Upper lobe of left lung (tissue), 6 donors: ENCODE measurements around the gene HS6ST1. TPM values are rescaled to one million over a fixed set of nuclear protein-coding genes. Genes with fewer than 3 reads are reported as not detected.
"Not testable (repeated sequence)": the region's sequence is repeated elsewhere in the genome, so short reads cannot be mapped to it uniquely, and the experiment has no call there.

ENCODE experiments used
- ATAC-seq, 2 donors: fragments of 200-7000 bp; cut with Tn5 transposase; one replicate each; pipeline ENCODE4 v1.9.1; 2022; ENCODE audit warnings: mild to moderate bottlenecking in 2 of 2, moderate library complexity in 2 of 2; ENCODE audit not compliant: low FRiP score in 2 of 2
- DNase-seq, 2 donors: peaks; one replicate each; pipeline ENCODE4 v3.0.0-alpha.2; 2019 to 2020
- H3K27ac ChIP-seq, 4 donors: fragments of 200-600 bp; sonication (generic); one replicate each; pipeline ENCODE4 v1.5.1; 2016 to 2019
- H3K27me3 ChIP-seq, 4 donors: fragments of 200-600 bp; sonication (generic); one replicate each; pipeline ENCODE4 v1.5.1; 2017 to 2019
- H3K36me3 ChIP-seq, 4 donors: fragments of 200-600 bp; sonication (generic); one replicate each; pipeline ENCODE4 v1.5.1; 2016 to 2019
- H3K4me1 ChIP-seq, 4 donors: fragments of 200-600 bp; sonication (generic); one replicate each; pipeline ENCODE4 v1.5.1; 2018 to 2019
- H3K4me3 ChIP-seq, 4 donors: fragments of 200-600 bp; sonication (generic); one replicate each; pipeline ENCODE4 v1.5.1; 2017 to 2019; ENCODE audit warnings: mild to moderate bottlenecking in 2 of 4, moderate library complexity in 1 of 4
- H3K9me3 ChIP-seq, 4 donors: fragments of 200-600 bp; sonication (generic); one replicate each; pipeline ENCODE4 v1.5.1; 2018 to 2019
- EP300 ChIP-seq, 4 donors: sonication (generic); formaldehyde crosslinking; IDR thresholded peaks; one replicate each; pipeline ENCODE4 v1.5.1; 2017; ENCODE audit warnings: antibody characterized with exemption in 4 of 4, control low read depth in 2 of 4
- POLR2A ChIP-seq, 4 donors: fragments of 450-650 bp; IDR thresholded peaks; one replicate each; pipeline ENCODE4 v1.5.1; 2016 to 2017; ENCODE audit warnings: antibody characterized with exemption in 4 of 4, mild to moderate bottlenecking in 2 of 4
- POLR2AphosphoS5 ChIP-seq, 2 donors: sonication (generic); formaldehyde crosslinking; IDR thresholded peaks; one replicate each; pipeline ENCODE4 v1.5.1; 2017; ENCODE audit warnings: antibody characterized with exemption in 2 of 2
- WGBS, 2 donors: methylation state at CpG; one replicate each; pipeline ENCODE4 v1.1.5; 2017 to 2018; 5-methylcytosine and 5-hydroxymethylcytosine counted together
- total RNA-seq, 6 donors: library from RNA; depleted of rRNA in 4 of 6; stranded (reverse); fragments of >200 nt in 4 of 6; gene quantifications; one replicate each; pipeline versions ENCODE4 v1.1.0 to v1.2.1, GENCODE V29; 2016 to 2021
- TF ChIP-seq, protein P1 (sequence below), 6 experiments: fragments of 450-650 bp in 4 of 6; fragments of 200-600 bp in 2 of 6; sonication (generic) in 2 of 6; IDR thresholded peaks; one replicate each; pipeline ENCODE4 v1.5.1; 2016 to 2019; ENCODE audit warnings: antibody characterized with exemption in 6 of 6
- donor health status: DM: no; HTN: no; CAD: no; lungs with moderate emphysema.
- donor health status: DM: no; HTN: yes; CAD: no; lungs with severe emphysema.

The HS6ST1 gene
- total RNA-seq, 6 donors from 2014 or later = 24.0 to 96.8 (median 37.0) TPM

DNA sequence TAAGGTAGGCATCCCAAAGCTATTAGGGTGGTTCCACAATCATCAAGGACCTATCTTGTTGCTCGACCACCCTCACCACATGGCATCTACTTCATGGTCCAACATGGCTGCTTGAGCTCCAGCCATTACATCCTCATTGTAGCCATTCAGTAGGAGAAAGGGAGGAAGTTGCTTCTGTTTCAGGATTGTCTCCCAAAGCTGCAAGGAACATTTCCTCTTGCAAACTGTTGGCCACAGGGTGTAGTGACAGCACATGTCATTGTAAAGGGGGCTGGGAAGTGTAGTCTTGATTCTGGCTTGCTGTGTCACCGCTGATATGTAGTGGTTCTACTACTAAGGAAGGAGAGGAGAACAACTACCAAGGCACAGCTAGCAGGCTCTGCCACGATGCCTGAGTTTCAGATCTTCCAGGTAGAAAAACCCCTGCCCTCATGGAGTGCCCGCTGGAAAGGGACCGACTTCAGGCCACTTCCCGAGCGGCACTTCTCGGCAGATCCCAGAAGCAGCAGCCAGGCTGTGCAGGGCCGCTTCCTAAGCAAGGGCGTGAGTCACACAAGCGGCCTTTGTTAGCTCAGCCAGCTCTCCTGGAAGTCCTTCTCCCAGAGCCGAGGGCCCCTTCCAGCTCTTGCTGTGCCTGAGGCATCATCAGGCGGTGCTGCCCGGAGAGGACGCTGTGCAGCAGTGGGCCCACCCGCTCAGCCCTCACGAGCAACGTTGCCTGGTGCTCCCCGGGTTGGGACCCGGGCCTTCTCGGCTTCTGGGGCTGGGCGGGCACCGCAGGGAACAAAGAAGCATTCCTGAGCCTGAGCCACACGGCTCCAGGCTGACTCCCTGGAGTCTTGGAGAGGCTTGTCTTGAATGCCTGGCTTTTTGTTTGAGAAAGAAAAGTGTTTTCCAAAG, 58.2 kb downstream of the HS6ST1 start:
- H3K4me3 ChIP-seq = no peak overlapping the region
- H3K4me1 ChIP-seq = no peaks in the 10 kb centered on the region
- no peaks in the 10 kb centered on the region for H3K9me3 ChIP-seq
- DNase-seq (peak; percentile 70 to 72), ATAC-seq (peak; percentile 72 to 87)
- 73 to 86% methylated on average over 3 to 18 of the region's 24 CpGs for WGBS, 2 donors
- no peaks in the 10 kb centered on the region for H3K36me3 ChIP-seq
- H3K27me3 ChIP-seq = no peaks in the 10 kb centered on the region
- TF ChIP-seq, protein P1, sequence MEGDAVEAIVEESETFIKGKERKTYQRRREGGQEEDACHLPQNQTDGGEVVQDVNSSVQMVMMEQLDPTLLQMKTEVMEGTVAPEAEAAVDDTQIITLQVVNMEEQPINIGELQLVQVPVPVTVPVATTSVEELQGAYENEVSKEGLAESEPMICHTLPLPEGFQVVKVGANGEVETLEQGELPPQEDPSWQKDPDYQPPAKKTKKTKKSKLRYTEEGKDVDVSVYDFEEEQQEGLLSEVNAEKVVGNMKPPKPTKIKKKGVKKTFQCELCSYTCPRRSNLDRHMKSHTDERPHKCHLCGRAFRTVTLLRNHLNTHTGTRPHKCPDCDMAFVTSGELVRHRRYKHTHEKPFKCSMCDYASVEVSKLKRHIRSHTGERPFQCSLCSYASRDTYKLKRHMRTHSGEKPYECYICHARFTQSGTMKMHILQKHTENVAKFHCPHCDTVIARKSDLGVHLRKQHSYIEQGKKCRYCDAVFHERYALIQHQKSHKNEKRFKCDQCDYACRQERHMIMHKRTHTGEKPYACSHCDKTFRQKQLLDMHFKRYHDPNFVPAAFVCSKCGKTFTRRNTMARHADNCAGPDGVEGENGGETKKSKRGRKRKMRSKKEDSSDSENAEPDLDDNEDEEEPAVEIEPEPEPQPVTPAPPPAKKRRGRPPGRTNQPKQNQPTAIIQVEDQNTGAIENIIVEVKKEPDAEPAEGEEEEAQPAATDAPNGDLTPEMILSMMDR (IDR thresholded peaks at IDR 0.05) = no peak
- TF ChIP-seq POLR2AphosphoS5 (IDR thresholded peaks at IDR 0.05) (no peak), POLR2A (IDR thresholded peaks at IDR 0.05) (no peak), EP300 (IDR thresholded peaks at IDR 0.05) (no peak)
- peak overlapping the region in 1 of 4 donors; percentile 31 for H3K27ac ChIP-seq

DNA sequence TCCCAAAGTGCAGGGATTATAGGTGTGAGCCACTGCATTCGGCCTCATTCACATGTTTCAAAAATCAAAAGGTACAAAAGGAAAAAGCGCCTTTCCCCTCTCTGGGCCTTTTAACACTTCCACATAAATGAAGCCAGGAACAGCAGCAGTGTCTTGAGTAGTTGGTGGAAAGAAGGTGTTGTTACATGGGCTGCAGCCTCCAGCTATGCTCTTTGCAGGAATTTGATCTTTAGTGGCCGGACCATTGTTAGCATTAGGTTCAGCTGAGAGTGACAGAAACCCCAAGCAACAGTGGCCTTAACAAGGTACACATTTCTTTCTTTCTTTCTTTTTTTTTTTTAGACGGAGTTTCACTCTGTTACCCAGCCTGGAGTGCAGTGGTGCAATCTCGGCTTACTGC, 59.1 kb downstream of the HS6ST1 start:
- TF ChIP-seq EP300 (IDR thresholded peaks at IDR 0.05) = no peak
- no peak for TF ChIP-seq POLR2A (IDR thresholded peaks at IDR 0.05)
- TF ChIP-seq POLR2AphosphoS5 (IDR thresholded peaks at IDR 0.05) = no peak
- TF ChIP-seq, protein P1 (IDR thresholded peaks at IDR 0.05) = no peak
- no peak overlapping the region for H3K27ac ChIP-seq
- no peaks in the 10 kb centered on the region for H3K36me3 ChIP-seq
- no peak overlapping the region for H3K4me3 ChIP-seq
- ATAC-seq = no peak
- no peaks in the 10 kb centered on the region for H3K27me3 ChIP-seq
- no peak for DNase-seq
- 90 to 91% methylated on average over 5 of the region's 5 CpGs for WGBS, 2 donors
- H3K9me3 ChIP-seq = no peaks in the 10 kb centered on the region
- no peaks in the 10 kb centered on the region for H3K4me1 ChIP-seq

DNA sequence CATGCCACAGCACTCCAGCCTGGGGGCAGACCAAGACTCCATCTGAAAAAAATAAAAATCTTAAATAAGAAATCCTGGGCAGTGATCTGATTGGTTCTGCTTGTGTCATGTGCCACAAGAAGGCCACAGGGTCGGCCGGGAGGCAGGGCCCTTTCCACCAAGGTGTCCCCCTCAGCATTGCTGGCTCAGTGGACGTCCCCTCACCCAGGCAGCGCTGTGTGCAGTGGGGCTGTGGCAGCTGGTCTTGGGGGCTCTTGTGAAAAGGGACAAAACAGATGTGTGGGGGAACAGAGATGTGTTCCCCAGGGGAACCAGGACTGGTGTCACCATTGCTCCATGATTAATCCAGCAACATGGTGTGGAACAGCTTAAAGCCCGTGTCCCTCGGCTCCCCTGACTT, 60.5 kb downstream of the HS6ST1 start:
- H3K9me3 ChIP-seq = no peaks in the 10 kb centered on the region
- H3K27me3 ChIP-seq = no peaks in the 10 kb centered on the region
- DNase-seq (peak in 1 of 2 donors; percentile 64), ATAC-seq (no peak)
- H3K36me3 ChIP-seq = no peaks in the 10 kb centered on the region
- H3K4me3 ChIP-seq = no peak overlapping the region
- no peak for TF ChIP-seq POLR2AphosphoS5 (IDR thresholded peaks at IDR 0.05)
- no peak for TF ChIP-seq POLR2A (IDR thresholded peaks at IDR 0.05)
- TF ChIP-seq, protein P1 (IDR thresholded peaks at IDR 0.05) = no peak
- no peak for TF ChIP-seq EP300 (IDR thresholded peaks at IDR 0.05)
- no peaks in the 10 kb centered on the region for H3K4me1 ChIP-seq
- H3K27ac ChIP-seq = no peak overlapping the region
- WGBS, 2 donors = 85 to 86% methylated on average over 5 to 6 of the region's 6 CpGs

DNA sequence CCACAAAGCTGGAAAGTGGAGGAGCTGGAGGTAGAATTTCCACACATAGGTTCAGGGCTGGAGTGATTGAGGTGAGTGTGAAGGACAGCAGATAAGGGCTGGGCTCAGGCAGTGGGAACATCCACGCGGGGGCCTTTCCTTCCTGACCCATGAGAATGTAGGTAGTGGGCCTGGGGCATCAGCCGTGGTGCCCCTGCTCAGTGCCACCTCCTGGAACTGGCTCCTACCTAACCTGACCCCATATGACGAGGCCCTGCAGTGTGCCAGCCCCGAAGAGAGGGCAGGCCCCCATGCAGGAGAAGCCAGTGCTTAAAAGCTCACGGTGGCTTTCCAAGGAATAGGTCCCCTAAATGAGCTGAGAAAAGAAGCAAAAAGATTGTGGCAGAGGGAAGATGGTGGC, 66.2 kb downstream of the HS6ST1 start:
- no peak for DNase-seq

DNA sequence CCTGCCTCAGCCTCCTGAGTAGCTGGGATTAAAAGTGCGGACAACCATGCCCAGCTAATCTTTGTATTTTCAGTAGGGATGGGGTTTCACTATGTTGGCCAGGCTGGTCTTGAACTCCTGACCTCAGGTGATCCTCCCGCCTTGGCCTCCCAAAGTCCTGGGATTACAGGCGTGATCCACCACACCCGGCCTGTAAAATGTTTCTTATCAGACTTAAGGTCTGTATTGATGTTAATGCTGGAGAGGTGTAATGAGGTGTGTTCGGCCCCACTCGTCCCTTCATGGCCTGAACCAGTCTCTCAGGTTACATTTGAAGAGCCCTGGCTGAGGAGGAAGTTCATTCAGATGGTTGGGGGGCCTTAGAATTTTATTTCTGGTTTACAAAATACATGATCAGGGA, 66.6 kb downstream of the HS6ST1 start:
- 83 to 87% methylated on average over 6 of the region's 6 CpGs for WGBS, 2 donors
- not testable (repeated sequence) for H3K27me3 ChIP-seq, DNase-seq, H3K4me3 ChIP-seq, H3K27ac ChIP-seq, H3K4me1 ChIP-seq, H3K36me3 ChIP-seq, ATAC-seq, H3K9me3 ChIP-seq

More for the DNA sequence above, 66.2 kb downstream of the HS6ST1 start:
- Histone ChIP-seq H3K9me3 (no peaks in the 10 kb centered on the region), H3K27ac (no peak overlapping the region), H3K4me3 (no peak overlapping the region), H3K4me1 (no peaks in the 10 kb centered on the region), H3K27me3 (no peaks in the 10 kb centered on the region), H3K36me3 (no peaks in the 10 kb centered on the region)
- no peak for TF ChIP-seq POLR2AphosphoS5 (IDR thresholded peaks at IDR 0.05)
- no peak for TF ChIP-seq EP300 (IDR thresholded peaks at IDR 0.05)
- TF ChIP-seq POLR2A (IDR thresholded peaks at IDR 0.05) = no peak
- TF ChIP-seq, protein P1 (IDR thresholded peaks at IDR 0.05) = no peak
- WGBS, 2 donors = 90 to 91% methylated on average over 6 of the region's 6 CpGs
- no peak for ATAC-seq
